ENCODE data around the gene CCL16. TPM values are rescaled to one million over a fixed set of nuclear protein-coding genes. Genes with fewer than 3 reads are reported as not detected.
"Not testable (repeated sequence)": the region's sequence is repeated elsewhere in the genome, so short reads cannot be mapped to it uniquely, and the experiment has no call there.

The CCL16 gene
- total RNA-seq, 5 donors from 2014 or later (not counting 1 experiment from before 2014, with no cell fraction given), result not detected

DNA sequence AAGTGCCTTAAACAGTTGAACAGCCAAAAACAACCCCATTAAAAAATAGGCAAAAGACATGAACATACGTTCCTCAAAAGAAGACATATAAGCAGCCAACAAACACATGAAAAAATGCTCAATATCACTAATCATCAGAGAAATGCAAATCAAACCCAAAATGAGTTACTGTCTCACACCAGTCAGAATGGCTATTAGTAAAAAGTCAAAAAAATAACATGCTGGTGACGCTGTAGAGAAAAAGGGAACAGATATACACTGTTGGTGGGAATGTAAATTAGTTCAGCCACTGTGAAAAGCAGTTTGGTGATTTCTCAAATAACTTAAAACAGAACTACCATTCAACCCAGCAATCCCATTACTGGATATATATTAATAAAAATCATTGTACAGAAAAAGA, 14.0 kb upstream of the CCL16 start:
- H3K27ac ChIP-seq (ENCODE audit: low read length); POLR2A ChIA-PET; ATAC-seq (replicated peaks in 1 of 4); H3K36me3 Mint-ChIP-seq; DNase-seq; H3K36me3 ChIP-seq (ENCODE audit: control insufficient read depth in 2 of 2, extremely low read depth in 1 of 2, insufficient read depth in 1 of 2, low read length in 1 of 2); H3K4me1 Mint-ChIP-seq; H3K9me3 Mint-ChIP-seq; H3K9me3 ChIP-seq; H3K27ac Mint-ChIP-seq; H3K4me1 ChIP-seq (ENCODE audit: control insufficient read depth in 1 of 2, extremely low read depth in 1 of 2, insufficient read depth in 2 of 2, low read length in 2 of 2); H3K4me3 ChIP-seq (ENCODE audit: control insufficient read depth in 1 of 2, extremely low read depth in 1 of 2, low read length in 1 of 2); H3K4me3 Mint-ChIP-seq: not testable (repeated sequence)
- H3K27me3 Mint-ChIP-seq, result peaks cover 13 to 19% of the 10 kb centered on the region in 2 donors
- peaks cover 0 to 12% of the 10 kb centered on the region in 2 experiments for H3K27me3 ChIP-seq (replicated peaks in 1 of 2; ENCODE audit: control insufficient read depth in 2 of 2, extremely low read depth in 1 of 2, insufficient read depth in 2 of 2, low read length in 1 of 2)
- CTCF ChIA-PET, result interaction anchor here in 1 of 2 donors (0.7 kb wide), 1 partner anchor 153 kb away, joined by 3 read pairs; no protein-coding TSS in a partner anchor
- no CpG with 5 or more reads among the region's 2 CpGs for WGBS (ENCODE audit: insufficient coverage)

DNA sequence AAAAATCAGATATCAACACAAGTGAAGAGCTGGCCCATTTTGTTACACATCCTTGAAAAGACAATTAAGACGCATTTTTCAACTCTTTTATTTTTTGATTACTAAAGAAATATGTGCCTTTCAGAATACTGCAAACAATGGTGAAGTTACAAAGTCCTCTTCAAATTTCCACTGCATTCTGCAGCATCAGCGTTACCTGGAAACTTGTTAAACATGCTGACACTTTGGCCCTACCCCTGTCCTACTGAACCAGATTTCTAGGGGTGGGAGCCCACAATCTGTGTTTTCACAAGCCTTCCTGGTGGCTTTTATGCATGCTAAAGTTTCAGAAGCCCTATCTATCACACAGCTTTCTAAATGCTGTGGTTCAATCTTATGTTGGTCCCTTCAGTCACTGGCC, 9.8 kb upstream of the CCL16 start:
- Mint-ChIP-seq H3K27ac (no peak overlapping the region), H3K4me3 (no peak overlapping the region), H3K36me3 (peaks cover 3% of the 10 kb centered on the region), H3K9me3 (peaks cover 0 to 6% (median 5%) of the 10 kb centered on the region in 3 donors), H3K27me3 (peaks cover 12 to 16% of the 10 kb centered on the region in 2 donors), H3K4me1 (no peaks in the 10 kb centered on the region)
- H3K36me3 ChIP-seq (ENCODE audit: control insufficient read depth in 2 of 2, extremely low read depth in 1 of 2, insufficient read depth in 1 of 2, low read length in 1 of 2), result no peaks in the 10 kb centered on the region
- H3K9me3 ChIP-seq, result no peaks in the 10 kb centered on the region
- no peak overlapping the region for H3K27ac ChIP-seq (ENCODE audit: low read length)
- POLR2A ChIA-PET, result no interaction called here
- no peaks in the 10 kb centered on the region for H3K4me1 ChIP-seq (ENCODE audit: control insufficient read depth in 1 of 2, extremely low read depth in 1 of 2, insufficient read depth in 2 of 2, low read length in 2 of 2)
- CTCF ChIA-PET, result no interaction called here
- peaks cover 0 to 6% of the 10 kb centered on the region in 2 experiments for H3K27me3 ChIP-seq (replicated peaks in 1 of 2; ENCODE audit: control insufficient read depth in 2 of 2, extremely low read depth in 1 of 2, insufficient read depth in 2 of 2, low read length in 1 of 2)
- no peak for DNase-seq
- ATAC-seq (replicated peaks in 1 of 4), result no peak
- 75% methylated on average over 1 of the region's 2 CpGs for WGBS (ENCODE audit: insufficient coverage)
- no peak overlapping the region for H3K4me3 ChIP-seq (ENCODE audit: control insufficient read depth in 1 of 2, extremely low read depth in 1 of 2, low read length in 1 of 2)

DNA sequence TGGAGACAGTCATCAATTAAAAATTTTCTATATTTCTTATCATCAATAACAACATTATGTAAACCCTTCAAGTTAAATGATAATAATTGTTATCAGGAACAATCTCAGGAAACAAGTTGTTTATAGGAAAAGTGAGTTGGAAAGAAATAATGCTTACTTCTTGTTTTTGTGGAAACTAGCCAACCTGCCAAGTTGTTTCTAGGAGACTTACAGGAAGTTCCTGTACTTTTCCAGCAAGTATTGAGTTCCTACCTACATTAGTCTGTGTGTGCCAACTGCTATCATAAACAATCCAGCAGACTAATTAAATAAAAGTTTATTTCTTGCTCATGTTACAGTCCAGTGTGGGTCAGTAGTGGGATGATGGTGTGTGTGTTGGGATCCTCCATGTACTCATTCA, 6.9 kb upstream of the CCL16 start:
- Histone ChIP-seq H3K4me1 (ENCODE audit: control insufficient read depth in 1 of 2, extremely low read depth in 1 of 2, insufficient read depth in 2 of 2, low read length in 2 of 2) (no peaks in the 10 kb centered on the region), H3K27ac (ENCODE audit: low read length) (no peak overlapping the region), H3K36me3 (ENCODE audit: control insufficient read depth in 2 of 2, extremely low read depth in 1 of 2, insufficient read depth in 1 of 2, low read length in 1 of 2) (no peaks in the 10 kb centered on the region), H3K4me3 (ENCODE audit: control insufficient read depth in 1 of 2, extremely low read depth in 1 of 2, low read length in 1 of 2) (no peak overlapping the region), H3K9me3 (no peaks in the 10 kb centered on the region), H3K27me3 (replicated peaks in 1 of 2; ENCODE audit: control insufficient read depth in 2 of 2, extremely low read depth in 1 of 2, insufficient read depth in 2 of 2, low read length in 1 of 2) (peaks cover 0 to 16% of the 10 kb centered on the region in 2 experiments)
- Mint-ChIP-seq H3K9me3 (peaks cover 0 to 6% (median 5%) of the 10 kb centered on the region in 3 donors), H3K4me3 (no peak overlapping the region), H3K4me1 (no peaks in the 10 kb centered on the region), H3K27ac (no peak overlapping the region), H3K27me3 (peaks cover 12 to 17% of the 10 kb centered on the region in 2 donors), H3K36me3 (peaks cover 3% of the 10 kb centered on the region)
- ChIA-PET CTCF (interaction anchor here in 1 of 2 donors (0.6 kb wide), 1 partner anchor 469 kb away, joined by 3 read pairs; no protein-coding TSS in a partner anchor), POLR2A (no interaction called here)
- ATAC-seq (replicated peaks in 1 of 4), result no peak
- DNase-seq, result no peak

DNA sequence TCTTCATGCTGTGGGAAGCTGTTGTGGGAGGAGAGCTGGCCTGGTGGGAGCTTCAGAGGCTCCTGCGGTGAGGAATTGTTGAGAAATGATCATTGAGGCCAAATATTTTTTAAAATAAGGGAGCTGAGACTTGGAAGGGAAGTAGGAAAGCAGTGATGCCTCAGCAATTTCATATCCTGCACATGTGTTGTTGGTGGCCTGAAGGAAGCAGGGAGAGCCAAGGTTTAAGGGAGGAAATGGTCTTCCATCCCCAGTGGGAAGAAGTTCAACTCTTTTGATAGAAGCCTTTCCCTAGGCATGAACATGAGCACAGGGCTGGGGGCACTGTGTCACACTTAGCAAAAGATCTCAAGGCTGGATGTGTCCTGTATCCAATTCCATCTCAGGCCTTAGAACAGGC, 5.3 kb upstream of the CCL16 start, which contains the start of gene CCL14:
Gene CCL14 (minus strand): TSS at position 87 of the 400 bp plus-strand sequence. CDS start 80 bp downstream, at position 7.
- CTCF ChIA-PET, result no interaction called here
- no peak for DNase-seq

DNA sequence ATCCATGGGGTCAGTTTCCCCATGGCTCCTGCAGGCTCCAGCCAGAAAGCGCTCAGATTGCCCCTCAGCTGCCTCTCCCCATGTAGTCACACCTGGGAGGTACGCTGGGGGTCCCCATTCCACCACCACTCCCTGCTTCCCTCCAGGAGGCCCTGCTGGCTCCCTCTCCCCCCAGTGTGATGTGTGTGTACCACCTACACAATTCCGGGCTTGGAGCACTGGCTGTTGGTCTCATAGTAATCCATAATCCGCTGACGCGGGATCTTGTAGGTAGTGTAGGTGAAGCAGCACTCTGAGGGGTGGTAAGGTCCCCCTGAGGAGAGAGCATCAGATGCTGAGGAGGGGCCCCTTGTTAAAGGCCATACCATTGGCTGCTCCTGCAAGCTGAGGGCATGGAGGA, 2.8 kb upstream of the CCL16 start:
- Histone ChIP-seq H3K4me3 (ENCODE audit: control insufficient read depth in 1 of 2, extremely low read depth in 1 of 2, low read length in 1 of 2) (no peak overlapping the region), H3K27ac (ENCODE audit: low read length) (no peak overlapping the region), H3K36me3 (ENCODE audit: control insufficient read depth in 2 of 2, extremely low read depth in 1 of 2, insufficient read depth in 1 of 2, low read length in 1 of 2) (no peaks in the 10 kb centered on the region), H3K9me3 (no peaks in the 10 kb centered on the region), H3K4me1 (ENCODE audit: control insufficient read depth in 1 of 2, extremely low read depth in 1 of 2, insufficient read depth in 2 of 2, low read length in 2 of 2) (peaks cover 0 to 9% of the 10 kb centered on the region in 2 experiments), H3K27me3 (replicated peaks in 1 of 2; ENCODE audit: control insufficient read depth in 2 of 2, extremely low read depth in 1 of 2, insufficient read depth in 2 of 2, low read length in 1 of 2) (peaks cover 0 to 10% of the 10 kb centered on the region in 2 experiments)
- H3K4me3 Mint-ChIP-seq, result no peak overlapping the region
- H3K36me3 Mint-ChIP-seq, result peaks cover 3% of the 10 kb centered on the region
- CTCF ChIA-PET, result no interaction called here
- POLR2A ChIA-PET, result no interaction called here
- WGBS (ENCODE audit: insufficient coverage), result no CpG with 5 or more reads among the region's 6 CpGs
- no peak overlapping the region for H3K27ac Mint-ChIP-seq
- peaks cover 0 to 6% (median 3%) of the 10 kb centered on the region in 3 donors for H3K9me3 Mint-ChIP-seq
- H3K4me1 Mint-ChIP-seq, result no peaks in the 10 kb centered on the region
- DNase-seq (no peak), ATAC-seq (replicated peaks in 1 of 4) (no peak)
- H3K27me3 Mint-ChIP-seq, result peaks cover 3 to 10% of the 10 kb centered on the region in 2 donors

More for the DNA sequence above, 5.3 kb upstream of the CCL16 start, which contains the start of gene CCL14:
- no peak within 1 kb of the TSS for H3K27ac ChIP-seq (ENCODE audit: low read length)
- WGBS (ENCODE audit: insufficient coverage), result 100% methylated on average over 1 of the region's 1 CpG
- peaks cover 0 to 9% of the 10 kb centered on the region in 2 experiments for H3K4me1 ChIP-seq (ENCODE audit: control insufficient read depth in 1 of 2, extremely low read depth in 1 of 2, insufficient read depth in 2 of 2, low read length in 2 of 2)
- H3K27ac Mint-ChIP-seq, result no peak within 1 kb of the TSS
- peaks cover 0 to 6% (median 5%) of the 10 kb centered on the region in 3 donors for H3K9me3 Mint-ChIP-seq
- no peaks in the 10 kb centered on the region for H3K36me3 ChIP-seq (ENCODE audit: control insufficient read depth in 2 of 2, extremely low read depth in 1 of 2, insufficient read depth in 1 of 2, low read length in 1 of 2)
- ATAC-seq (replicated peaks in 1 of 4), result no peak
- no peak within 1 kb of the TSS for H3K4me3 ChIP-seq (ENCODE audit: control insufficient read depth in 1 of 2, extremely low read depth in 1 of 2, low read length in 1 of 2)
- no peaks in the 10 kb centered on the region for H3K9me3 ChIP-seq
- H3K36me3 Mint-ChIP-seq, result peaks cover 3% of the 10 kb centered on the region
- peaks cover 0 to 7% of the 10 kb centered on the region in 2 donors for H3K27me3 Mint-ChIP-seq
- POLR2A ChIA-PET, result no interaction called here
- peaks cover 0 to 10% of the 10 kb centered on the region in 2 experiments for H3K27me3 ChIP-seq (replicated peaks in 1 of 2; ENCODE audit: control insufficient read depth in 2 of 2, extremely low read depth in 1 of 2, insufficient read depth in 2 of 2, low read length in 1 of 2)
- H3K4me1 Mint-ChIP-seq, result no peaks in the 10 kb centered on the region
- no peak within 1 kb of the TSS for H3K4me3 Mint-ChIP-seq

DNA sequence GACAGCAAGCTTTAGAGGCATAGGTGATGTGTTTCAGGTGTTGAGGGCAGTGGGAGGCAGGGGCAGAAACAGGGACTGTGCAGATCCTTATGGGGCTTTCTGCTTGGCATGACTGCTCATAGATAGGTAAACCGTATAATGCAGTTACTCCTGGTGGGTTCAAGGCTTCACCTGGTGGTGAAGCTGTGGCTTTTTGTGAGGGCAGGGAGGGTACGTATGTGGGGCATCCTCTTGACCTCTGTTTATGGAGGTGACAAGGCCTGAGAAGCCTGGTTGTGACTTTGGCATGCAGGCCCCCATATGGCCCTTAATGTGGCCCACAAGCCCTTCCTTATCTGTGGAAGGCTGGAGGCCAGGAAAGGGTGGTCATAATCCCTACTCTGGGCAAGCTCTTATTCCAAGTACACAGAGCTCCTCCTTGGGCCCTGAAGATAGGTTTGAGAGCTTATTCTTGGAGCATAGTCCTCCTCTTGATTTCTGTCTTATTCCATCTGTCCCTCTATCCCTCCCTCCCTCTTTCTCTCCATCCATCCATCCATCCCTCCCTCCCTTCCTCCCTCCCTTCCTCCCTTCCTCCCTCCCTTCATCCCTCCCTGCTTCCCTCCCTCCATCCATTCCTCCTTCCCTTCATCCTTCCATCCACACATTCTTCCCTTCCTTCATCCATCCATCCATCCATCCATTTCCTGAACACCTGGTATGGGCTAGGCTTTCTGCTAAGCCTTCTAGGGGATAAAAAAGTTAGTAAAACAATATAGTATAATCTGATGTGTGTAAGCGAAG, 1.3 kb upstream of the CCL16 start:
- Histone ChIP-seq H3K4me3 (ENCODE audit: control insufficient read depth in 1 of 2, extremely low read depth in 1 of 2, low read length in 1 of 2) (no peak overlapping the region), H3K27me3 (replicated peaks in 1 of 2; ENCODE audit: control insufficient read depth in 2 of 2, extremely low read depth in 1 of 2, insufficient read depth in 2 of 2, low read length in 1 of 2) (peaks cover 0 to 11% of the 10 kb centered on the region in 2 experiments), H3K27ac (ENCODE audit: low read length) (no peak overlapping the region), H3K9me3 (no peaks in the 10 kb centered on the region), H3K4me1 (ENCODE audit: control insufficient read depth in 1 of 2, extremely low read depth in 1 of 2, insufficient read depth in 2 of 2, low read length in 2 of 2) (peaks cover 0 to 9% of the 10 kb centered on the region in 2 experiments), H3K36me3 (ENCODE audit: control insufficient read depth in 2 of 2, extremely low read depth in 1 of 2, insufficient read depth in 1 of 2, low read length in 1 of 2) (no peaks in the 10 kb centered on the region)
- ChIA-PET CTCF (interaction anchor here in 1 of 2 donors (0.5 to 1.0 kb wide), 3 partner anchors 18 to 1334 kb away, joined by 3 to 4 read pairs (median 3); no protein-coding TSS in a partner anchor), POLR2A (no interaction called here)
- no peak overlapping the region for H3K27ac Mint-ChIP-seq
- DNase-seq, result no peak
- no peak overlapping the region for H3K4me3 Mint-ChIP-seq
- H3K9me3 Mint-ChIP-seq, result no peaks in the 10 kb centered on the region
- 82% methylated on average over 2 of the region's 3 CpGs for WGBS (ENCODE audit: insufficient coverage)
- peaks cover 8 to 10% of the 10 kb centered on the region in 2 donors for H3K27me3 Mint-ChIP-seq
- no peaks in the 10 kb centered on the region for H3K4me1 Mint-ChIP-seq
- no peak for ATAC-seq (replicated peaks in 1 of 4)
- H3K36me3 Mint-ChIP-seq, result no peaks in the 10 kb centered on the region

All from T-cell (primary cell).